Measurements from ENCODE around the gene GAS5.

Gene GAS5

GRCh38 chr1:173823781-173824314, 43.9 kb downstream of the GAS5 start:
- DNase-seq: no peak

GRCh38 chr1:173821680-173822079, 46.1 kb downstream of the GAS5 start:
- no peak for DNase-seq

GRCh38 chr1:173818459-173818858, 49.3 kb downstream of the GAS5 start:
- DNase-seq: no peak

Data from HCEC 1CT (cell line).